Transverse colon (tissue), 4 donors: ENCODE results near the gene ZNF2.

ENCODE experiments used
- POLR2AphosphoS5 ChIP-seq, 3 donors: sonication (generic); formaldehyde crosslinking; IDR thresholded peaks; one replicate each; pipeline ENCODE4 v1.6.1; 2016; ENCODE audit warnings: antibody characterized with exemption in 3 of 3
- TF ChIP-seq, protein P1 (sequence below), 5 experiments: fragments of 200-600 bp in 3 of 5; fragments of 450-650 bp in 2 of 5; sonication (generic) in 3 of 5; IDR thresholded peaks; 1 replicate in 2 of 5; 2 replicates in 3 of 5; pipeline ENCODE4 v1.5.1; 2016 to 2017; ENCODE audit warnings: antibody characterized with exemption in 5 of 5, inconsistent platforms in 3 of 5, mild to moderate bottlenecking in 2 of 5, moderate library complexity in 1 of 5

DNA sequence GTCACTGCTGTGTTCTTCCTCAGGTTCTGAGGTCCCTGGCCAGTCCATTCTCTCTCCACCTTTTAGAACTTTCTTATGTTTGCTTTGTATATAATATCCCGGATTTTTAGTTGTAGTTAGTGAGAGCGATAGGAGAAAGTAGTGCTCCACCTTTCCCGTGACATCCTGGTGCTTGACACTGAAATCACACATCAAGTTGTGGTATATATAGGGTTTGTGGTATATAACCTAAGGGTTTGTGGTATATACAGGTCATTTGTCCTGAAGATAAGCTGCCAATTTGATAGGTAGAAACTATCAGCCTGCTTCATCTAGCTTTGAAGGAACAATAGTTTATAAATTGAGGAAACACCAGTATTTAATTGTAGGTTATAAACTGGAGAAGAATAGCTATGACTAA is 54.8 kb downstream of the ZNF2 start:
- no peak for TF ChIP-seq POLR2AphosphoS5 (IDR thresholded peaks at IDR 0.05)
- TF ChIP-seq, protein P1, sequence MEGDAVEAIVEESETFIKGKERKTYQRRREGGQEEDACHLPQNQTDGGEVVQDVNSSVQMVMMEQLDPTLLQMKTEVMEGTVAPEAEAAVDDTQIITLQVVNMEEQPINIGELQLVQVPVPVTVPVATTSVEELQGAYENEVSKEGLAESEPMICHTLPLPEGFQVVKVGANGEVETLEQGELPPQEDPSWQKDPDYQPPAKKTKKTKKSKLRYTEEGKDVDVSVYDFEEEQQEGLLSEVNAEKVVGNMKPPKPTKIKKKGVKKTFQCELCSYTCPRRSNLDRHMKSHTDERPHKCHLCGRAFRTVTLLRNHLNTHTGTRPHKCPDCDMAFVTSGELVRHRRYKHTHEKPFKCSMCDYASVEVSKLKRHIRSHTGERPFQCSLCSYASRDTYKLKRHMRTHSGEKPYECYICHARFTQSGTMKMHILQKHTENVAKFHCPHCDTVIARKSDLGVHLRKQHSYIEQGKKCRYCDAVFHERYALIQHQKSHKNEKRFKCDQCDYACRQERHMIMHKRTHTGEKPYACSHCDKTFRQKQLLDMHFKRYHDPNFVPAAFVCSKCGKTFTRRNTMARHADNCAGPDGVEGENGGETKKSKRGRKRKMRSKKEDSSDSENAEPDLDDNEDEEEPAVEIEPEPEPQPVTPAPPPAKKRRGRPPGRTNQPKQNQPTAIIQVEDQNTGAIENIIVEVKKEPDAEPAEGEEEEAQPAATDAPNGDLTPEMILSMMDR (IDR thresholded peaks at IDR 0.05): no peak
